ENCODE results near the gene HIGD1B.
A peak's percentile ranks its signal among the peaks of the same experiment; 100 is the strongest.

HIGD1B gene

DNA sequence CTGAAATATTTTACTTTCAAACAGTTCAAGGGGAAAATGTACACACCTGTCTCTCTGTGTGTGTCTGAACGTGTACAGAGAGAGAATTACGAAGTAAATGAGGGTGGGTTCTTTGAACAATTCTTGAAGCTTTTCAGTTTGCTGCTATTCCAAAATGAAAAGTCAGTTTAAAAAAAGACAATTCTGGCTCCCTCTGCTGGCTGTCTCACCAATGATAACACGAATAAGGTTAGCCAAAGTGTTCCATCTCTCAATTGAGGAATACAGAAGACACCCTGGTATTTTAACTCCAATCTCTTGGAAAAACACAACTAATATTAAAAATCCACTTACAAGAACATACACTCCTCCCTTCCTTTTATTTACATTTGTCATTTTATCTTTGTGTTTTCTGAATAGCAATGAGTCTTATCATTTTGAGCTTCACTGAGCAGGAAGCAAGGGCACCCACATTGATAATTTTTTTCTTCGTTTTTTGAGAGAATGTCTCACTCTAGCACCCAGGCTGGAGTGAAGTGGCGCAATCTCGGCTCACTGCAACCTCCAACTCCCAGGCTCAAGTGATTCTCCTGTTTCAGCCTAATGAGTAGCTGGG, 31.0 kb downstream of the HIGD1B start:
- DNase-seq (ENCODE audit: low spot score) = no peak

DNA sequence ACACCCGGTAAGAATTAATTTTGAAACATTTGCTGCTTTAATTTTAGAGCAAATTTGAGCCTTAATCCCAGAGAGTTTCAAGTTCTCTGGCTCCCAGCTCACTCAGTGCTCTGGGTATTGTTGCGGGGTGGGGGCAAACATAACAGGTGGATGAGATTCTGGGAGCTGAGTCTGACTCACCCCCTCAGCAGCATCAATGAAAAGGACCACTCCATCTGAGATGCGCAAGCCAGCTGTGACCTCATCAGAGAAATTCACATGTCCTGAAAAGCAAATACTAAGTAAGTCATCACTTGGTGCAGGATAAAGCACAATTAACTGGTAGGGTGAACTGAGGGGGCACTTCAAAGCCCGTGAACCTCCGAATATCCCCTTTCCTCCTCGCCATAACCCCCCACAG, 31.7 kb downstream of the HIGD1B start:
- DNase-seq (ENCODE audit: low spot score) = no peak

DNA sequence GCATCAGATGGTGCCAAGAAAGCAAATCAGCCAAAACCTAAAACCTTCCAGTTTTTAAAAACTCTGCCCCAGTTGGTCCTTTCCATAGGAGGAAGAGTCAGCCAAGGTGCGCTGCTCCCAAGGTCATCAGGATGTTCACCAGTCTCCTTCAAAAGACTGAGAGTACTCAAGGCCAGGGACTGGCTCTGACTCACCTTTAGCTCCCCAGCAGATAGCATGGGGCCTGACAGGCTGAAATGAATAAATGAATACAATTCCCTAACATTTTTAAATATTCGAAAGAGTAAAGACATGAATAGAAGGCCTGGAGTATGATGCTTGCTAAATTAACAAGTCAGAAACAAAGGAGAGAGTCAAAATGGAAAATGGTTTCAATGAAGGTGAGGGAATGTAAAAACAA, 32.4 kb downstream of the HIGD1B start:
- DNase-seq (ENCODE audit: low spot score) = no peak

DNA sequence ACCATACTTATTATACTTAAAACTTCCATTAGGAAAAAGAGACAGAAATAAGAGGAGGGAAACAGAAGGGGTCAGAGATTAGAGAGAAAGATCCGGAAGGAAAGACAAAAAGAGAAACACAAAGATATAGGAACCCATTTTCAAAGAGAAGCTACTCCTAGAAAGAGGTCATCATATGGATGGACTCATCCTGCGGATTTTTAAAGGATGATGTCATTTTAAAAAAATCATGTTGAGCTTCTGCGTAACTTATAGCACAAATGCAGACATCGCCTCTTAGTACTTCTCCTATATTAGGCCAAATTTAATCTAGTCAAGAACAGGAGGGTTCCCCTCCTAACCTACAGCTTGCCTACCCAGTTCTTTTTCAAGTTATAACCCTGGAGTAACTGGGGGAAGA, 33.5 kb downstream of the HIGD1B start:
- DNase-seq (ENCODE audit: low spot score) = no peak

DNA sequence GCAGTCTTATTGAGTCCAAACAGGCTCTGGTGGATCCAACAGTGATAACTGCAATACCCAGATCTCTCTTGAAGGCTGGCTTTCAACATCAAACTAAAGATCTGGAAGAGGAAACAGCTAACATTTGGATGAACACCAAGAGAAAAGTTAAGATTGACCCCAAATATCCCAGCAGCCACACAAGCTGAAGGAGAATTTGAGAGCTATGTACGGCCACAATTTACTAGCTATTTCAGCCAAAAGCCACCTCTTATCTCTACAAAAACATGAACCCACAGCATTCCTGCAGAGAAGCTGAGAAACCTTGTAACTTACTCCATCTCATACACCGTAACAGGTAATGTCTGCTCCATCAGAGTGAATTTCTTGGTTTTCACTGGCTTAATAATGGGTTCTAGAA, 37.3 kb downstream of the HIGD1B start:
- no peak for DNase-seq (ENCODE audit: low spot score)

DNA sequence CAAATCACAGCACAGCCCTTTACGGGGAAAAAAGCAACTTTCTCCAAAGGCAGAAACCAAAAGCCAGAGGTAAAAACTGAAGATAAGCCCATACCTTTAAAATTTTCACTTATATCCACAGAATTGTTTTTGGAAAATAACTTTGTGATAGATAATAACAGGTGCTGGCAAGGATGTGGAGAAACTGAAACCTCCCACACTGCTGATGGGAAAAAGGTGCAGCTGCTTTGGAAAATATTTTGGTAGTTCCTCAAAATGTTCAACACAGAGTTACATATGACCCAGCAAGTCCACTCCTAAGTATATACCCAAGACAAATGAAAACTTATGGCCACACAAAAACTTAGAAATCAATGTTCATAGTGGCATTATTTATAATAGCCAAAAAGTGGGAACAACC, 39.3 kb downstream of the HIGD1B start:
- no peak for DNase-seq (ENCODE audit: low spot score)

DNA sequence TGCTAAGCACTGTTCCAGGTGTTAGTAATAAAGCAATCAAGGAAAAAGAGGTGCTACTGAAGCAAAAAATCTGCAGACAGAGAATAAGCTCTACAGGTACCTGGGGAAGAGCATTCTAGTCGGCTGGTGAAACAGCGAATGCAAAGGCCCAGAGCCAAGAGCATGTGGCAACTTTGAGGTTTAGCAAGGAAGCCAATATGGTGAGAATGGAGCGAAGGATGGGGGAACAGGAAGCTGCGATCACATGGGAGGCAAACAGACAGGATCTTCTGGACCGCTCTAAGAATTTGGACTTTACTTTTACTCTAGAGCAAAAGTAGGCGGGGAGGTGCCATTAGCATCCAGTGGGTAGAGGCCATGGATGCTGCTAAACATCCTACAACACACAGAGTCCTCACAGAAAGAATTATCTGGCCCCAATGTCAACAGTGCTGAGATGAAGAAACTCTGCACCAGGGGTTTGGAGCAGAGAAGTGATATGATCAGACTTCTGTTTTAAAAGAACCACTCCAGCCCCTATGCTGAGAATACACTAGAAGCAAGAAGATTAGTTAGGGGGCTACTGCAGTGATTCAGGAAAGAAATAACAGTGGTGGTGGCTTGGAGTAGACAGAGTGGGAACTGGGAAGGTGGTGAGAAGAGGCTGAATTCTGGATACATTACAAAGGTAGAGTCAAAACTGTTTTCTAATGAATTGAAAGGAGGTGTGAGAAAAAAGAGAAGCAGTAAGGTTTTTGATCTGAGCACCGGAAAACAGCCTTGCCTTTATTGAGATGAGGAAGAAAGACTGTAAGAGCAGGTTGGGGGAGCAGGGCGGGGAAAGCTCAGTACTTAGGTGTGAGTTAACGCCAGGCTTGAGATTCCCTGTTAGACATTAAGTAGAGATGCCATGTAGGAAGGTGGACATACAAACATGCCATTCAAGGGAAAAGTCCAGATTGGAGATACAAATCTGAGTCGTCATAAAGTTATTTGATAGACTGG, 40.6 kb downstream of the HIGD1B start:
- no peak for DNase-seq (ENCODE audit: low spot score)

DNA sequence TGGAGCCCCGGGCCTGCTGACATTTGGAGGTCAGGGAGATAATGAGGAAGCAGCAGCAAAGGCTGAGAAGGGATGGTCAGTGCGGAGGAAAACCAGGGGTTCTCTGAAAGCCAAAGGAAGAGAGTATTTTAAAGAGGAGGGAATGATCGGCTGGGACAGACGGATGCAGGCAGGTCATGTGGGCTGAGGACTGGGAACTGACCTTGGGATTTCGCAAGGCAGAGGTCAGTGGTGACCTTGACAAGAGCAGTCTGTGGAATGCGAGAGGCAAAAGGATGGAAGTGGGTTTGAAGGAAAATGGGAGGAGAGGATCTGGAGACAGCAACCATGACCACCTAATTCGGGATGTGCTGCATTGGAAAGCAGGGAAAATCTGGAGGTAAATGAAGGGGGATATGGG, 41.3 kb downstream of the HIGD1B start:
- no peak for DNase-seq (ENCODE audit: low spot score)

DNA sequence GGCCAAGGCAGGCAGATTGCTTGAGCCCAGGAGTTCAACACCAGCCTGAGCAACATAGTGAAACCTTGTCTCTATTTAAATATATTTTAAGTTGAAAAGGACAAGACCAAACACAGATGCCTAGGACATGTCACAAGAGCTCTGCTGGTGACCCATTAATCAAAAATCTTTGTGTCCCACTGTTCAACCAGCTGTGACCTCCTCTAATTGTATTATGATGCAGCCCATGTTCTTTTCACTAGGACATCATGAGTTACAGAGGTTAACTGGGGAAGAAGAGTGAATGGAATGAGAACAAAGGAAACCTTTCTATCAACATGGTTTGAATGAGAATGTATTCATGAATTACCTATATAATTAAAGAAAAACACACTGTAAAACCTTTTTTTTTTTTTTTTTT, 44.6 kb downstream of the HIGD1B start:
- DNase-seq (ENCODE audit: low spot score) = no peak

DNA sequence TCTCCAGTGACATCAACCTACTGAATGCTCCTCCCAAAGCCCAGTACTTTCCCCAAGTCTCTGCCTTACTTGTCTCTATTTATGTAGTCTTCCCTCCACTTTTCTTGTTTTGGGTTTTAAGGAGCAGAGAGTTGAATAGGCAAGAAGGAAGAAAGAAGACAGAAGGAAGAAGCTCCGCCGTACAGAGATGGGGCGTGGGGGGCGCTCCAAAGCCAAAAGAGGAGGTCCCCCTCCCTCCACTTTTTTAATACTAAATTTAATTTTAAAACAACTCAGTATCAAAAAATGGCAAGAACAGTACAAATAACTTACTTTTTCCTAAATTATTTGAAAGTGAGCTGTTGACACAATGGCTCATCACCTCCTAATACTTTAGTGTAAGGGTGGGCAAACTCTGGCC, 47.0 kb downstream of the HIGD1B start:
- DNase-seq (ENCODE audit: low spot score) = no peak

DNA sequence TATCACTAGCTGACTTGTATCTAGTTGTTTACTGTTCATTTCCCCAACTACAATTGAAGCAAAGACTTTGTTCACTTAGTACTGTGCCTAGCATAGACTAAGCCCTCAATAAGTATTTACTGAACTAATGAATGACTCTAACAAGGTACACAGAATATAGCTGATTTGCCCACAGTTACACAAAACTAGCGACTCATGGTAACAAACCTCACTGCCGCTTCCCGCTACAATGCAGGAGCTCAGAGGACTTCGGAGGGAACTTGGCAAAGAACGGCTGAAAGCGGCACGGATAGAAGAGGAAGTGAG, 51.0 kb downstream of the HIGD1B start:
- DNase-seq (ENCODE audit: low spot score) = no peak

DNA sequence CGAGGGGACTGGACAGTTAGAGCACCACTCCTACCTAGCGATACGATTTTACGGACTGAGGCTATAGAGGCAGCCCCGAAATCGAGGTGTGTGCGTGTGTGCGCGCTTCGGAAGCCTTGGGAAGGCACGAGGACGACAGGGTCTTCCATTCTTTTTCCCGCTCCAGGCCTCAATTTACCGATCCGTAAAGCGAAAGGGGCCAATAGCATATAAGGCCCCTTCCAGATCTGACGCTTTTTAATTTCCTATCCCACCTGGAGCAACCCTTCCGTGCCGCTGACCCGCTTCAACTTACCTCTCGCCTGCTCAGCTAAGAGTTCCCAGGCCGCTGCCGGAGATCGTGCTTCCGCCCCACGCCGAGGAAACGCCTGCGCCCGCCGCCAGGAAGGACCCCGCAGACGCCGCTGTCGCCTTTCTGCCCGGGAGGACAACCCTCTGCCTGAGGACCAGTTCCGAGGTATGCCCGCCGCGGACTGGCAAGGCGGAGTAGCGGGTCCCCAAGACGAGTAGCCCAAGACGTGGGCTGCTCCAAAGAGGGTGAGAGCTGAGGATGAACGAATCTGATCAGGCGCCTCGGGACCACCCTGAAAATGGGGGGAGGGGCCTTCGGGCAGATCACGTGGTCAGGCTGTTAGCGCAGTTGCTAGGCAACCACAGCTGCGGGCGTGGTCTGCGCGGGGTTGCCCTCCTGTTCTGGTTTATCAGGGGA, 51.5 kb downstream of the HIGD1B start, which contains the start of gene EFTUD2:
Gene EFTUD2 (minus strand): TSS at position 372 of the 709 bp plus-strand sequence. CDS start 4,924 bp downstream, outside the sequence.
- DNase-seq (ENCODE audit: low spot score) = peak; percentile 99

Measured in ecto neural progenitor cell (in vitro differentiated cells).